ACHN (cell line): ENCODE results near the gene KCNMB2.

Source experiments
- DNase-seq: peaks from one replicate; pipeline ENCODE4 v3.0.0-alpha.2; 2015
- in situ Hi-C: cut with HindIII; loops from 2 replicates; pipeline ENCODE4 v1.10.0; 2017; ENCODE audit warnings: low sequenced_read_pairs, low pct_ligation_motif_present, low pct_unique_long_range_greater_than_20kb

Gene KCNMB2

GRCh38 chr3:178561239-178561638 lies 25.0 kb downstream of the KCNMB2 start:
- in situ Hi-C loops, result no loop called here
- no peak for DNase-seq

DNA sequence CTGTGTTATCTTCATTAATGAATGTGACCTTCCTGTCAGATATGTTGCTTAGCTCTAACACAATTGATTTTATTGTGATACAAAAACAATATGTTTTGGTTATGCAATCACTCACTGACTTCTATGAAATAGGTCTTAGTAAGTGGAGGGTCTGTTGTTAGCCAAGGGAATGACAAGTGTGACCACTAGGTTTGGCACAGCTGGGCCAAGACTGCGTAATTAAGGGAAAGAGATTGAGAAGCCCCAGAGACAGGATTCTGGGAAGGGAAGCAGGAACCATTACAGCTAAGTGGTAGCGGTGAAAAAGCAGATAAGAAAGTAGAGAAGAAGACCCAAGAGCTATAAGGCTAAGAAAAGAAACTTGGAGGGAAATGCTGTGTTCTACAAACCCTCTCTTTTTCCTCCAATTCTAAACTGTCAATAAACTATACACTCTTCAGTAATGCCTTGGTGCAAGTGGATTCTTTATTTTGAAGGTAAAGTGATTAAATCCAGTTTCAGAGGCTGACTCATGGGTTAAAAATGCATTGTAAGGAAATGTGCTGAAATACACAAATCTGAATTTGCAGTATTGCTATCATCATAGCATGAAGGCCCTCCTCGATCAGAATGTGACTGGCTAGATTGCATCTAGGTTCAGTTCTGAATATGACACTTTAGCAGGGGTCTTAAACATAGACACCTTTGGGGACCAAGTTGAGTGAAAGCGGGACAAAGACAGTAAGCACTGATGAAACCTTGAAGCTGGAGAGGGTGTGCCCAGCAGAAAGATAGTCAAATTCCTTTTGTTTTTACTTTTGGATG lies 26.1 kb downstream of the KCNMB2 start:
- DNase-seq, result no peak
- in situ Hi-C loops, result no loop called here

DNA sequence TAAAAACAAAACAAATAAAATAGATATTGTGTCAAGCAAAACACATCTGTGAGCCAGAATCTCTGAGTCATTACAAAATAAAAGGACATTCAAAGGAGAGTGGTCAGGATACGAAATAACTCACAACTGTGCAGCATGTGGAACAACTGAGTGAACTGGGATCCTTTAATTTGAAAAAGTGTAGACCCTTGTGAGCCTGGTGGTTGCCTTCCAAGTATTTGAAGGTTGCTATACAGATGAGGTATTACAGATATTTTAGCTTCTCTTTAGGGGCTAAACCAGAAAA lies 26.7 kb downstream of the KCNMB2 start:
- in situ Hi-C loops, result no loop called here
- no peak for DNase-seq

DNA sequence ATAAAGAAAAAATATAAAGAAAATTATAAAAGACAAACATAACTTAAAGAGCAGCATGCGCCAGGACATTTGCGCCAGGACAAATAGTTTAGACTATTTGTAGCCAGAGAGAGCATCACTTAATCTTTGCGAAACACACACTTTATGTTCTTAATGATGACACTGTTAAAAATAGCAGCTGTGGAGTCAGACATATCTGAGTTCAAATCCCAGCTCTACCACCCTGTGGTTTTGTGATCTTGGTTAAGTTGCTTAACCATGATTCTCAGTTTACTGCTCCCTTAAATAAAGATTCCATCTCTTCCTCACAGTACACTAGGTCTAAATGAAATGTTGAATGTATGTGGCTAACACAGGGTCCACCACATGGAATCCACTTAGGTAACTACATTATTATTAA lies 31.4 kb downstream of the KCNMB2 start:
- in situ Hi-C loops, result no loop called here
- DNase-seq, result no peak

DNA sequence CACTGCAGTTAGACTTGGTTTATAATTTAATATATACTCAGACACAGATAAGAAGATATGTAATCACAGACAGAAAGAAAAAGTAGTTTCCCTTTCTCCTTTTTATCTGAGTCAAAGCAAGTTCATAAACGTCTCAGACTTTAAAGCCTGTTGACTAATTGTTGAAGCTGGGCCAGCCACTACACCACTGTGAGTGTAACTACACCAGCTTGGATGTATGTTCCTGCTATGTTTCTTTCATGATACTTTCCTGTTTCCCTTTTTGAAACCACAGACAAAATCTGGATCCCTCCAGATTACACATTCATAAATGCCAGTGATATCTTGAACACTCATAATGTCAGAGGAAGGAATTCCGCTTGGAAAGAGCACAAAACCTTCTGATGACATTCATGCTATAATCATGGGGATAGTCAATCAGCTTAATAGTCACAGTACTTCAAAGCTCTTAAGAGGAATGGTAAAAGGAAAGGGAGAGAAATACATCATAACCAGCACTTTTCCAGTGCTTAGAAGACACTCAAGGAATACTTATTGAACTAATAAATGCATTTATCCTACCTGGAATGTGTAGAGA lies 32.0 kb downstream of the KCNMB2 start:
- DNase-seq, result no peak
- in situ Hi-C loops, result no loop called here

DNA sequence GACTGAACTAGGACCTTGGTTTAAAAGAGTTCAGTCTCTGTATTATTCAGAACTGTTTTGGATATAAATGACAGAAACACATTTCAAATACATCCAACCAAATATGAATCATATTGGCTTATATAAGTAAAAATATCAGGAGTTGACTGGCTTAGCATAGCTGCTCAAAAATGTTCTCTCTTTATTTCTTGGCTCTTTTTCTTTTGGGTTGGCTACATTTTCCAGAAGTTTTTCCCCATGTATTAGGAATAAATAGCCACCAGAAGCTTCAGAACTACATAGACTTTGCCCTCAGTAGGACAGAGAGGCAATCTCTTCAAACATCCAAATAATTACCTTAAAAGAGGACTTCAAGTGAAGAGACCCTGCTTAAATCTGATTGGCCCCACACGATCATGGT lies 32.7 kb downstream of the KCNMB2 start:
- in situ Hi-C loops, result no loop called here
- DNase-seq, result no peak

DNA sequence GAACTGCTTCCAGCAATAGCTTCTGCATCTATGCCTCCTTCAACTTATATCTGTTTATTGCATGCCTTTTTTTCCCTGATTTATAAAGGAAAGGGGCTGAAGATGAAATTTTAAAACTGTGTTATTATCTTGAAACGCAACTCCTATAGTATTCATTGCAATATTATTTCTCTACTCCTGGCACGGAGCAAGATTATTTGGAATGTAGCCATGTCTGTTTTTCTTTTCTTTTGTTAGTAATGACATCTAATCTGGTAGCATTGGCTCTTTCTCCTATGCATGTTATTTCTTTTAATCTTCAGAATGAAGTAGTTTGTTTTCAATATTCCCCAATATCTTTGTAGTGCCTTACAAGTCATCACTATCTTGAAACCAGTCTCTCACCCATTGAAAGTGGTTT lies 33.6 kb downstream of the KCNMB2 start:
- in situ Hi-C loops, result no loop called here
- no peak for DNase-seq

DNA sequence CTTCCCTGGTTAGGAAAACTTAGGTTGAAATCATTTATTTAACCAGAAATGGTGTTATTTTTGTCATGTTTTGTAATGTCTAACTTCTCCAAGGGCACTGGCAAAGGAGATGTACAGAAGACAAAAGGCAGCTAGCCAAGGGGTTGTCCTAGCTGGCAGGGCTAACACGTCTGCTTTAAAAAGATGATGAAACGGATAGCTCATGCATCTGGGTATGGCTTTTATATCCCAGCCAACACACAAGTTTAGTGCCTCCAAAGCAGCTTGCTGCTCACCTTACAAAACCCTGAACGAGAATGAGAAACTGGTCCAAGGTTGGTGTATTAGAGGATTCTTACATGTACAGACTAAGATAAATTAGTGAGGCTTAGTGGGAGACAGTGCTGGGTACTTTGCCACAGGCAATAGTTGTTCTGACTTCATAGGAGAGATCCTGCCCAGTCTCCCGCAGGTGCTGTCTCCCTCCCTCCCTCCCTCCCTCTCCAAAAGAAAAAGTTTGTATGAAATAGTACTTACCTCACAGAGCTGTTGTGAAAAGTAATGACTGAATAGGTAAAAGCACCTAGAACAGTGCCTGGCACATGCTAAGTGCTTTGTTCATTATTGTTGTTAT lies 47.8 kb downstream of the KCNMB2 start:
- DNase-seq, result no peak
- in situ Hi-C loops, result no loop called here

GRCh38 chr3:178584722-178585380 lies 48.6 kb downstream of the KCNMB2 start:
- in situ Hi-C loops, result no loop called here
- no peak for DNase-seq

DNA sequence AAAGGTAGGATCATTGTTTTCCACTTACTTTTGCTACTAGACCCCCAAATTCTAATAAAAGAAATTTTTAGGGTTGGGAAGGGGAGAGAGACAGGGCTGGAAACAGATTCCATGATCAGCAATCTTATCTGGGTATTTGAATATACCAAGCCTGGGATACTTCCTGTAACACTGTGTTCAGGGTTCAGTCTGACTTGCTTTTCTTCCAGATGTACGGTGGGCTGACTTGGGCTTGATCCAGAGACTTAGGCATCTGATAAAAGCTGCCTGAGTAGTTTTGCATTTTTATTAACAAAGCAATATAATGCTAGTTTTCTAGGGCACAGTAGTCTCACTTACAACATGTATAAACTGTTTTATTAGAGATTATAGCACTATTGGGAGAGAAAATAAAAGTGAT lies 49.2 kb downstream of the KCNMB2 start:
- in situ Hi-C loops, result no loop called here
- DNase-seq, result no peak

DNA sequence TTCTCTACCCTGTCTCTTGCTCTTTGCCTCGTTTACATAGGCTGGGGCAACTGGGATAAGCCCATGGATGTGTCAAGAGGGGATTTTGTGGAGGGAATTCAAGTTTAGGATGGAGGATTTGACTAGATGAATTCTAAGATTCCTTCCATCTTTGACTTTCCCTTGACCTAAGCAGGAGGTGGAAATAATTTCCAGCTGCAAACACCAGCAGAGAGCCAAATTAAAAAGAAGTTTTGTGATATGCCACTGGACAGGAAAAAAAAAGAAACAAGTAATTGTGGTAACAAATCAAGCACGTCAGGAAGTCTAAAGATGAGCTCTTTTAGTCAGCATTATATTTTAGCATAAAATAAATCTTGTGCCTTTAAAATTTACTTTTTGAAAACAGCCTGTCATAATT lies 49.8 kb downstream of the KCNMB2 start:
- DNase-seq, result no peak
- in situ Hi-C loops, result no loop called here

- in situ Hi-C loops, result no loop called here
- no peak for DNase-seq
Measured at GRCh38 chr3:178588628-178589027, 52.4 kb downstream of the KCNMB2 start.

DNA sequence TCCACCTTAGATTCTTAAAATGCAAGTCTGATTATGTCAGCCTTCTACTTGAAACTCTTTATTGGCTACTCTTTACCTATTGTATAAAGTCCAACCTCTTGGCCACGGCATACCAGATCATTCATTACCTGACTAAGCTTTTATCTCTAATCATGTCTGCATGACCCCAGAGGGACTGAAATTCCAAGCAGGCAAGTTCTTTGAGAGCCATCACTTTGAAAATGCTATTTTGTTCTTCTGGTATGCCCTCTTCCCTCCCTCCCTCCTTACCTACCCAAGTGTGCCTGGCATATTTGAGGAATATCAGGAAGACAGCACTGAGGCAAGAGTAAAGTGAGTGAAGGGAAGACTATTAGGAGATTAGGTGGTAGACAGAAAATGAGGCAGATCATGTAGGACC lies 57.5 kb downstream of the KCNMB2 start:
- DNase-seq, result no peak
- in situ Hi-C loops, result no loop called here

- no peak for DNase-seq
- in situ Hi-C loops, result no loop called here
Measured at GRCh38 chr3:178597371-178597770, 61.1 kb downstream of the KCNMB2 start.

- no peak for DNase-seq
- in situ Hi-C loops, result no loop called here
Measured at GRCh38 chr3:178602856-178603255, 66.6 kb downstream of the KCNMB2 start.

DNA sequence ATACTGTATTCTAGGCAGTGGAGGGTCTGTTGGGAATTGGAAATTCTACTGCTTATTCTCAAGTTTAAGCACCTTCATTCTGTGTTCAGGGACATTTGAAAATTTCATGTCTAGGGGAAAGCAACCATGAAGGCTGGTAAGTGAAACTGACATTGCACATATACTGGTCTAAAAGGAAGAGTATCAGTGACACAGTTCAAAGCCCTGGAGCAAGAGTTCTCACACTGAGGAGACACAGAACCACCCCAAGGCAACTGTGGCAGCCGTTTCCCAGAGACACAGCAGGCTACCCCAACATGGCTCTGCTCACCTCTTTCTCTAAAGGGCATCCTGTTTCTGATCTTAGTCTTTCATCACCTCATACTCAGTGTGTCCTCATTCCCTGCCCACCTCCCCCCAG lies 67.5 kb downstream of the KCNMB2 start:
- in situ Hi-C loops, result no loop called here
- no peak for DNase-seq

- in situ Hi-C loops, result no loop called here
- DNase-seq, result no peak
Measured at GRCh38 chr3:178618197-178618596, 82.0 kb downstream of the KCNMB2 start.

DNA sequence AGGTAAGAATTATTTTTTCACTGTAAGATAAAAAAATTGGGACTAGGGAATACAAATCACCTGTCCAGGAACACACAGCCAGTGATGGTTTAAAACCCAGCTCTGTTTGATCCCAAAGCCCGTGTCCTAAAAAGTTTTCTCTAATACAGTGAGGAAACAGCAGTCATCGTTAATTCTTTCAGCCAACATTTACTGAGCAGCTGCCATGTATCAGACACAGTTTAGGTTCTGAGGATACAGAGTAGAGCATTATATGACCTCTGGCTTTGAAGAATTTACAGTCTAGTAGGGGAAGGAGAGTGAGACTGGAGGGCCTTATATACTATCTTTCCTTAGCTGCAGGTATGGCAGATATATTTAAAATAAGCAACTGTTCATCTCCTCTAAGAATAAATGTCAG lies 82.7 kb downstream of the KCNMB2 start:
- in situ Hi-C loops, result no loop called here
- DNase-seq, result no peak

GRCh38 chr3:178623666-178624255 lies 87.5 kb downstream of the KCNMB2 start:
- DNase-seq, result no peak
- in situ Hi-C loops, result no loop called here
